K562 (cell line): ENCODE measurements around the gene LTBP2.

Experiments
- BHLHE40 ChIP-seq: IDR thresholded peaks from 2 replicates; pipeline ENCODE4 v1.6.1; 2011; ENCODE audit warnings: low read length, improper control_type of control experiment
- POLR2AphosphoS5 ChIP-seq: IDR thresholded peaks from 2 replicates; pipeline ENCODE4 v1.6.1; 2011; ENCODE audit warnings: mild to moderate bottlenecking, low read depth, low read length, moderate library complexity; ENCODE audit not compliant: control insufficient read depth, insufficient read depth
- RAD51 ChIP-seq: fragments of 450-650 bp; IDR thresholded peaks from 2 replicates; pipeline ENCODE4 v1.7.1; 2016; ENCODE audit warnings: low read depth, mild to moderate bottlenecking, borderline replicate concordance
- ZNF79 ChIP-seq: fragments of 250-450 bp; sonication (Bioruptor Pico); IDR thresholded peaks from 2 replicates; pipeline ENCODE4 v1.4.0; 2020; ENCODE audit warnings: low read depth, mild to moderate bottlenecking, moderate library complexity
- TF ChIP-seq, protein P1 (sequence below): sonication (generic); formaldehyde crosslinking; IDR thresholded peaks from 2 replicates; pipeline ENCODE4 v1.8.1; 2022; ENCODE audit warnings: missing genetic modification reagents

DNA sequence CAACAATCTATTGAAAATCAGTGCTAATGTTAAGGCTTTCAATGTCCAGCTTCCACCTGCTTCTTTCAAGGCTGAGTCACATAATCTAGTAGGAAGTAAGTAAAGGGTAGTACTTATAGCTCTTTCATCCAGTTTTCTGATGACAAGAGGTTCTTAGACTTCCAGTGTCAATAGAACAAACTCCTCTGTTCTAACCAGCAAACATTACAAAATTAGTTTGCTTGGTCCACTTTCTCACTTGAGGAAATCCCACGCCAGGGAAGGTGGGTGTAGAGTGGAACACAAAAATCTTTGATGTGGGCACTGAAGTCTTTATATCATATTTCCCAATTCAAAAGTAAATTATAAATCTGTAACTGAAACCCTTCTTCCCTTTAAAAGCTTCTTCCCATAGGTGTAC lies 121.6 kb downstream of the LTBP2 start:
- TF ChIP-seq POLR2AphosphoS5: no peak
- TF ChIP-seq ZNF79: no peak
- TF ChIP-seq, protein P1, sequence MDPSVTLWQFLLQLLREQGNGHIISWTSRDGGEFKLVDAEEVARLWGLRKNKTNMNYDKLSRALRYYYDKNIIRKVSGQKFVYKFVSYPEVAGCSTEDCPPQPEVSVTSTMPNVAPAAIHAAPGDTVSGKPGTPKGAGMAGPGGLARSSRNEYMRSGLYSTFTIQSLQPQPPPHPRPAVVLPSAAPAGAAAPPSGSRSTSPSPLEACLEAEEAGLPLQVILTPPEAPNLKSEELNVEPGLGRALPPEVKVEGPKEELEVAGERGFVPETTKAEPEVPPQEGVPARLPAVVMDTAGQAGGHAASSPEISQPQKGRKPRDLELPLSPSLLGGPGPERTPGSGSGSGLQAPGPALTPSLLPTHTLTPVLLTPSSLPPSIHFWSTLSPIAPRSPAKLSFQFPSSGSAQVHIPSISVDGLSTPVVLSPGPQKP (CRISPR knock-in tag): no peak
- no peak for TF ChIP-seq BHLHE40
- no peak for TF ChIP-seq RAD51
